ENCODE data around the gene NSMCE4A.

GRCh38 chr10:122018951-122019413 is 44.0 kb upstream of the NSMCE4A start:
- TF ChIP-seq CTCF (IDR thresholded peaks at IDR 0.05; ENCODE audit: poor library complexity, severe bottlenecking) (no peak), EP300 (conservative IDR thresholded peaks at IDR 0.05; ENCODE audit: poor library complexity, severe bottlenecking) (no peak), POLR2AphosphoS5 (IDR thresholded peaks at IDR 0.05) (no peak), TAF1 (IDR thresholded peaks at IDR 0.05; ENCODE audit: low read depth) (no peak), EZH2 (IDR thresholded peaks at IDR 0.05; ENCODE audit: borderline replicate concordance, insufficient read depth, low read length, poor library complexity, severe bottlenecking) (no peak), RAD21 (conservative IDR thresholded peaks at IDR 0.05) (no peak), REST (IDR thresholded peaks at IDR 0.05; ENCODE audit: borderline replicate concordance) (no peak), MXI1 (conservative IDR thresholded peaks at IDR 0.05; ENCODE audit: poor library complexity, severe bottlenecking) (no peak), SMC3 (conservative IDR thresholded peaks at IDR 0.05; ENCODE audit: poor library complexity) (no peak)
